Smooth muscle cell of the pulmonary artery (primary cell): ENCODE measurements around the gene RNASE1. TPM values are rescaled to one million over a fixed set of nuclear protein-coding genes. Genes with fewer than 3 reads are reported as not detected.

Experiments
- total RNA-seq: library from RNA; depleted of rRNA; stranded (reverse); fragments of >200 nt; gene quantifications from 2 replicates; pipeline ENCODE4 v1.2.3, GENCODE V29; 2014

Gene RNASE1
- 1.6 and 7.6 TPM in 2 replicates for total RNA-seq

DNA sequence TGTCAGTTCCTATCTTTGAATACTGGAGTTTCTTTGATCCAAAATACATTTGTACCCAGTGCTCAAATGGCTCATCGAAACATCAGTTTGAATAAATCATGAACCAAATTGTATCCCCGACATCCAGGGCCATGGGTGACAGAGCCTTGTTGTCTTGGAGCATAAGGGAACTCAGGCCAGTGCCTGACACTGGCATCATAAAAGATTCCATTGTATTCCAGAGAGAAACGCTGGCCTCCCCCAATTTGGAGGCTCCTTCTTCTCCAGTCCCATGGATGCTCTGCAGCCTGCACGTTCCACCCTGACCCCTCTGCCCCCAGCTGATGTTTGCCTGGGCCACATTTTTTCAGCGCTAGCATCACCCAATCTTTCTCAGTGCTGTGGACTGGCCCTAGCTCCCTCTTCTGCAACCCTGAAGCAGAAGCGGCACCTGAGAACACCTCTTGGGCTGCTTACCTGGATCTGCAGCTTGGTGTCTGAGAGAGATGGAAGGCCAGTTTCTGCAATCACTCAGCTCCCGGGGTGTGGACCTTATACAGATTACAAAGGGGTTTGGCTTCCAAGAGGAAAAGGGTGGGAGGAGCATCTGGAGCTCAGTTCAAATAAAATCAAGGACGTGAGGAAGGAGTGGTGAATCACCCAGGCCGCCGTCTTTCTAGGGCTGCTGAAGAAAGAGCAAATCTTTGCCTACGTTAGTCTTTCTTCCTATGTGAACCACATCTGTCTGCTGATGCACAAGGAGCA is at the start of gene RNASE1:
RNASE1 (minus strand) TSS at position 504 of the 744 bp plus-strand sequence. CDS start 776 bp downstream, outside the sequence.

Other genes starting within 250 kb of the RNASE1 start
- not detected in 2 replicates for gene RNASE9, start 241.8 kb downstream of the RNASE1 start, total RNA-seq
- gene RNASE11, start 214.8 kb downstream of the RNASE1 start, total RNA-seq = not detected in 2 replicates
- gene RNASE12, start 211.5 kb downstream of the RNASE1 start, total RNA-seq = not detected in 2 replicates
- not detected in 2 replicates for gene OR6S1, start 161.2 kb downstream of the RNASE1 start, total RNA-seq
- 58.3 and 59.6 TPM in 2 replicates for gene RNASE4, start 118.3 kb downstream of the RNASE1 start, total RNA-seq
- 6.8 and 8.1 TPM in 2 replicates for gene ANG, start 114.1 kb downstream of the RNASE1 start, total RNA-seq
- not detected in 2 replicates for gene EDDM3A, start 57.0 kb downstream of the RNASE1 start, total RNA-seq
- gene EDDM3B, start 34.4 kb downstream of the RNASE1 start, total RNA-seq = not detected in 2 replicates
- gene RNASE6, start 21.6 kb downstream of the RNASE1 start, total RNA-seq = not detected in 2 replicates
- not detected in 2 replicates for gene RNASE3, start 88.5 kb upstream of the RNASE1 start, total RNA-seq
- gene RNASE2, start 152.6 kb upstream of the RNASE1 start, total RNA-seq = not detected in 2 replicates
- gene METTL17, start 187.1 kb upstream of the RNASE1 start, total RNA-seq = 24.9 and 26.3 TPM in 2 replicates
- not detected in 2 replicates for gene SLC39A2, start 196.4 kb upstream of the RNASE1 start, total RNA-seq
- gene NDRG2, start 222.2 kb upstream of the RNASE1 start, total RNA-seq = 0.50 and 1.0 TPM in 2 replicates
- gene TPPP2, start 227.4 kb upstream of the RNASE1 start, total RNA-seq = not detected in 2 replicates
- gene RNASE13, start 232.0 kb upstream of the RNASE1 start, total RNA-seq = not detected in 2 replicates
- not detected in 2 replicates for gene RNASE7, start 239.5 kb upstream of the RNASE1 start, total RNA-seq